ENCODE results near the gene SUN5.

Gene SUN5

GRCh38 chr20:33014336-33015113 lies 10.3 kb upstream of the SUN5 start:
- DNase-seq (ENCODE audit: low spot score): no peak

GRCh38 chr20:33013701-33014326 lies 9.6 kb upstream of the SUN5 start:
- no peak for DNase-seq (ENCODE audit: low spot score)

GRCh38 chr20:33012327-33013189 lies 8.3 kb upstream of the SUN5 start:
- no peak for DNase-seq (ENCODE audit: low spot score)

GRCh38 chr20:33010674-33011449 lies 6.6 kb upstream of the SUN5 start:
- no peak for DNase-seq (ENCODE audit: low spot score)

GRCh38 chr20:33010133-33010504 lies 5.9 kb upstream of the SUN5 start:
- no peak for DNase-seq (ENCODE audit: low spot score)

GRCh38 chr20:33009214-33010132 lies 5.2 kb upstream of the SUN5 start:
- DNase-seq (ENCODE audit: low spot score): peak; percentile 46

- DNase-seq (ENCODE audit: low spot score): no peak
Observed at GRCh38 chr20:33008336-33009213, 4.3 kb upstream of the SUN5 start.

- DNase-seq (ENCODE audit: low spot score): no peak
Observed at GRCh38 chr20:33007376-33008335, 3.4 kb upstream of the SUN5 start, which contains the start of gene BPIFB2. Gene BPIFB2, plus strand, starts transcription at chr20:33007704. Its CDS starts 871 bp downstream, at chr20:33008575.

- no peak for DNase-seq (ENCODE audit: low spot score)
Observed at GRCh38 chr20:33006776-33007375, 2.6 kb upstream of the SUN5 start.

GRCh38 chr20:33005908-33006775 lies 1.9 kb upstream of the SUN5 start:
- DNase-seq (ENCODE audit: low spot score): no peak

GRCh38 chr20:33005132-33005566 lies 916 bp upstream of the SUN5 start:
- DNase-seq (ENCODE audit: low spot score): peak; percentile 20

GRCh38 chr20:33002087-33002808 lies 2.0 kb downstream of the SUN5 start:
- no peak for DNase-seq (ENCODE audit: low spot score)

GRCh38 chr20:33000802-33001466 lies 3.3 kb downstream of the SUN5 start:
- no peak for DNase-seq (ENCODE audit: low spot score)

- DNase-seq (ENCODE audit: low spot score): no peak
Observed at GRCh38 chr20:32999603-33000250, 4.5 kb downstream of the SUN5 start.

- no peak for DNase-seq (ENCODE audit: low spot score)
Observed at GRCh38 chr20:32997431-32997830, 6.8 kb downstream of the SUN5 start.
